Measurements from ENCODE around the gene PDE7B.

PDE7B gene

DNA sequence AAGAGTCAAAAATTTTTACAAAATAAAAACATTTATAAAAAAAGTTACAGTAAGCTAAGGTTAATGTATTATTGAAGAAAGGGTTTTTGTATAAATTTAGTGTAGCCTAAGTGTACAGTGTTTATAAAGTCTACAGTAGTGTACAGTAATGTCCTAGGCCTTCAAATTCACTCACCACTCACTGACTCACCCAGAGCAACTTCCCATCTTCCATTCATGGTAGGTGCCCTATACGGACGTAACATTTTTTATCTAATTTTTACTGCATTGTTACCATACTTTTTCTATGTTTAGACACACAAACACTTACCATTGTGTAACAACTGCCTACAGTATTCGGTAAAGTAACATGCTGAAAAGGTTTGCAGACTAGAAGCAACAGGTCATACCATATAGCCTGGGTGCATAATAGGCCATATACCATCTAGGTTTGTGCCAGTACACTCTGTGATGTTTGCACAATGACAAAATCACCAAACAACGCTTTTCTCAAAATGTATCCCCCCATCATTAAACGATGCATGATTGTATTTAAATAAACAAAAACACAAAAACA, 392.6 kb downstream of the PDE7B start:
- H3K27ac ChIP-seq (ENCODE audit: low read depth, low read length) = no peak overlapping the region
- no peak overlapping the region for H2BK120ac ChIP-seq (ENCODE audit: low read depth, low read length)
- no peak overlapping the region for H3K18ac ChIP-seq (ENCODE audit: low read length)
- H3K4me1 ChIP-seq (ENCODE audit: control insufficient read depth, low read depth, low read length) = no peaks in the 10 kb centered on the region
- H3K27me3 ChIP-seq (ENCODE audit: insufficient read depth, low read length, poor library complexity) = no peaks in the 10 kb centered on the region
- no peak overlapping the region for H2BK5ac ChIP-seq (ENCODE audit: low read length)
- no peak overlapping the region for H3K4me2 ChIP-seq (ENCODE audit: low read length)
- H3K9ac ChIP-seq (ENCODE audit: low read length) = no peak overlapping the region
- no peaks in the 10 kb centered on the region for H3K36me3 ChIP-seq (ENCODE audit: control insufficient read depth, insufficient read depth, low read length)
- no peak overlapping the region for H2AK5ac ChIP-seq (ENCODE audit: low read length)
- no peak overlapping the region for H3K23ac ChIP-seq (ENCODE audit: low read length)
- no peaks in the 10 kb centered on the region for H3K79me1 ChIP-seq (ENCODE audit: low read length)
- no peak overlapping the region for H2BK15ac ChIP-seq (replicated peaks; ENCODE audit: low read depth)
- H3K4ac ChIP-seq (ENCODE audit: low read depth, low read length) = no peak overlapping the region
- H3K4me3 ChIP-seq (ENCODE audit: low read length) = no peak overlapping the region
- H4K5ac ChIP-seq (ENCODE audit: low read length) = no peak overlapping the region
- H3K56ac ChIP-seq (ENCODE audit: low read length) = no peak overlapping the region
- DNase-seq = no peak
- H4K8ac ChIP-seq (ENCODE audit: low read depth, low read length) = no peak overlapping the region
- H3K79me2 ChIP-seq (ENCODE audit: control insufficient read depth, insufficient read depth, low read length) = no peaks in the 10 kb centered on the region
- WGBS (ENCODE audit: extremely low coverage, insufficient coverage, low lambda C conversion rate) = 100% methylated on average over 2 of the region's 5 CpGs
